PC-9 (cell line): ENCODE results near the gene CUX1.

ENCODE experiments used
- EZH2 ChIP-seq: fragments of 200-600 bp; sonication (generic); IDR thresholded peaks from 2 replicates; pipeline ENCODE4 v1.8.0; 2017; ENCODE audit warnings: antibody characterized with exemption, low read depth
- TF ChIP-seq, protein P1 (sequence below): fragments of 200-600 bp; sonication (generic); conservative IDR thresholded peaks from 2 replicates; pipeline ENCODE4 v1.6.1; 2017; ENCODE audit warnings: mixed run types, antibody characterized with exemption, mild to moderate bottlenecking, moderate library complexity

DNA sequence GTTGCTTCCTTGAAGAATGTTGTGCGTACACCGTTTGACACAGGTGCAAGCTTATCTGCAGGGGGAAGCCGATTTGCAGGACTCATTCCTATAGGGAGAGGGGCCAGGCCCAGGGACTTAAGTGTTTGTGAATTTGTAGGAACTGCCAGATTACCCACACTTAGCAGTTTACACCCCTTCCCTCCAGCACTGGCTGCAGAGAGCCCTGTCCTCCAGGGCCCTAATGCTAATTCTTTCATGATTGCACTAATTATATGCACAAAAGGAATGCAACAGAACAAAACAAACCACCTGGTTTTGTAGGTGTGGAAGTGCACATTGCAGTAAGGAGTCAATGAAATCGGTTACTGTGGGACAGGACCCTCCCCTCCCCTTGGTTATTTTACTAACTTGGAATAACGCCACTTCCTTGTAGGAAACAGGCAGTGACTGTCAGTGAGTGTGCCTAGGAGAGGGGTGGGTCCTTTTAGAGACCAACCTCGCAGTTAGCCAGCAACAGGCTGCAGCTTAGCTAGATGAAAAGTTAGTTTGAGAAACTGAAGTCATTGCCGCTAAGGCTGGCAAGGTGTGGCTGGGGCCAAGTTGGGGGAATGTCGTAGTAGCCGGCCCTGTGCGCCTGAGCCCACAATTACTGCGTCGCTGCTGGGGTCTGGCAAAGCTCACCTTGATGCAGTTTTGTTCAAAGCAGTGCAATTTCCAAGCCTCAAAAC is 60.6 kb downstream of the CUX1 start:
- TF ChIP-seq, protein P1, sequence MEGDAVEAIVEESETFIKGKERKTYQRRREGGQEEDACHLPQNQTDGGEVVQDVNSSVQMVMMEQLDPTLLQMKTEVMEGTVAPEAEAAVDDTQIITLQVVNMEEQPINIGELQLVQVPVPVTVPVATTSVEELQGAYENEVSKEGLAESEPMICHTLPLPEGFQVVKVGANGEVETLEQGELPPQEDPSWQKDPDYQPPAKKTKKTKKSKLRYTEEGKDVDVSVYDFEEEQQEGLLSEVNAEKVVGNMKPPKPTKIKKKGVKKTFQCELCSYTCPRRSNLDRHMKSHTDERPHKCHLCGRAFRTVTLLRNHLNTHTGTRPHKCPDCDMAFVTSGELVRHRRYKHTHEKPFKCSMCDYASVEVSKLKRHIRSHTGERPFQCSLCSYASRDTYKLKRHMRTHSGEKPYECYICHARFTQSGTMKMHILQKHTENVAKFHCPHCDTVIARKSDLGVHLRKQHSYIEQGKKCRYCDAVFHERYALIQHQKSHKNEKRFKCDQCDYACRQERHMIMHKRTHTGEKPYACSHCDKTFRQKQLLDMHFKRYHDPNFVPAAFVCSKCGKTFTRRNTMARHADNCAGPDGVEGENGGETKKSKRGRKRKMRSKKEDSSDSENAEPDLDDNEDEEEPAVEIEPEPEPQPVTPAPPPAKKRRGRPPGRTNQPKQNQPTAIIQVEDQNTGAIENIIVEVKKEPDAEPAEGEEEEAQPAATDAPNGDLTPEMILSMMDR, result no peak
- TF ChIP-seq EZH2, result no peak
